B cell (primary cell): Measurements from ENCODE around the gene ANKRD29. TPM values are rescaled to one million over a fixed set of nuclear protein-coding genes. Genes with fewer than 3 reads are reported as not detected.

Experiments
- ATAC-seq: fragments of 200-7000 bp; cut with Tn5 transposase; one replicate; pipeline ENCODE4 v1.10.0; 2021; ENCODE audit warnings: low read depth, mild to moderate bottlenecking, moderate number of reproducible peaks, moderate library complexity
- CTCF ChIA-PET: fragments of 350-600 bp; sonication (Branson Sonifier 250); formaldehyde crosslinking; loops from one replicate; lab custom pipeline; 2021; ENCODE audit warnings: antibody characterized with exemption, inconsistent platforms; lab: Charles Lee
- POLR2A ChIA-PET: fragments of 350-600 bp; sonication (Branson Sonifier 250); formaldehyde crosslinking; loops from one replicate; lab custom pipeline; 2021; ENCODE audit warnings: antibody characterized with exemption; lab: Charles Lee
- DNase-seq: peaks from one replicate; pipeline ENCODE4 v3.0.0; 2013
- H2AFZ ChIP-seq: 2 replicates; pipeline ENCODE4 v1.6.1; 2012; ENCODE audit warnings: mild to moderate bottlenecking, low read depth, low read length; ENCODE audit not compliant: insufficient read depth, poor library complexity, severe bottlenecking
- H3K27ac ChIP-seq, 2 donors: 1 replicate in 1 of 2; 2 replicates in 1 of 2; pipeline ENCODE4 v1.5.1; 2012 to 2013; ENCODE audit warnings: low read length in 2 of 2, mild to moderate bottlenecking in 2 of 2, moderate library complexity in 1 of 2
- H3K27me3 ChIP-seq, 4 experiments: fragments of 200-600 bp in 1 of 4; sonication (generic) in 1 of 4; replicated peaks in 1 of 4; 1 replicate in 2 of 4; 2 replicates in 2 of 4; pipeline versions ENCODE4 v1.6.1 to v1.7.0; 2013 to 2016; ENCODE audit warnings: low read length in 3 of 4, mild to moderate bottlenecking in 2 of 4, mixed read lengths in 1 of 4, moderate library complexity in 1 of 4; ENCODE audit not compliant: insufficient read depth in 4 of 4, control insufficient read depth in 3 of 4; ENCODE audit errors: control extremely low read depth in 1 of 4
- H3K36me3 ChIP-seq, 2 experiments: replicated peaks in 1 of 2; 1 replicate in 1 of 2; 2 replicates in 1 of 2; pipeline versions ENCODE4 v1.6.1 to v1.7.1; 2013; ENCODE audit warnings: low read length in 1 of 2; ENCODE audit not compliant: insufficient read depth in 2 of 2, control insufficient read depth in 1 of 2; ENCODE audit errors: control extremely low read depth in 1 of 2, extremely low read depth in 1 of 2
- H3K4me1 ChIP-seq, 2 donors: fragments of 200-600 bp in 1 of 2; sonication (generic) in 1 of 2; 1 replicate in 1 of 2; 2 replicates in 1 of 2; pipeline versions ENCODE4 v1.5.1 to v1.6.1; 2013 to 2017; ENCODE audit warnings: low read length in 2 of 2; ENCODE audit not compliant: control insufficient read depth in 2 of 2, insufficient read depth in 2 of 2
- H3K4me2 ChIP-seq: replicated peaks from 2 replicates; pipeline ENCODE3; 2012; ENCODE audit warnings: mild to moderate bottlenecking, low read depth, low read length; ENCODE audit not compliant: poor library complexity, severe bottlenecking
- H3K4me3 ChIP-seq, 5 experiments: fragments of 200-600 bp in 1 of 5; sonication (generic) in 1 of 5; 1 replicate in 3 of 5; 2 replicates in 2 of 5; pipeline versions ENCODE4 v1.5.1 to v1.7.0; 2011 to 2016; ENCODE audit warnings: low read length in 4 of 5, mild to moderate bottlenecking in 4 of 5, low read depth in 2 of 5, control low read depth in 1 of 5, moderate library complexity in 1 of 5; ENCODE audit not compliant: insufficient read depth in 1 of 5; ENCODE audit errors: control extremely low read depth in 1 of 5, extremely low read depth in 1 of 5
- H3K79me2 ChIP-seq: fragments of 200-600 bp; sonication (generic); one replicate; pipeline ENCODE4 v1.6.0; 2016; ENCODE audit warnings: low read length; ENCODE audit not compliant: control insufficient read depth, insufficient read depth
- H3K9ac ChIP-seq: fragments of 200-600 bp; sonication (generic); 2 replicates; pipeline ENCODE4 v1.6.1; 2017; ENCODE audit warnings: mild to moderate bottlenecking, low read length, moderate library complexity
- H3K9me3 ChIP-seq, 3 donors: one replicate each; pipeline versions ENCODE4 v1.6.1 to v1.7.1; 2013; ENCODE audit warnings: low read length in 2 of 3; ENCODE audit not compliant: control insufficient read depth in 2 of 3, insufficient read depth in 1 of 3; ENCODE audit errors: control extremely low read depth in 1 of 3
- H4K20me1 ChIP-seq: 2 replicates; pipeline ENCODE4 v1.6.0; 2012; ENCODE audit warnings: mild to moderate bottlenecking, low read length; ENCODE audit not compliant: insufficient read depth, control insufficient read depth, poor library complexity, severe bottlenecking
- H3K27ac Mint-ChIP-seq: one replicate; pipeline ENCODE4 v1.8.0; 2021; ENCODE audit warnings: mixed read lengths
- H3K27me3 Mint-ChIP-seq: one replicate; pipeline ENCODE4 v1.8.0; 2021; ENCODE audit warnings: mixed read lengths
- H3K4me1 Mint-ChIP-seq: one replicate; pipeline ENCODE4 v1.8.0; 2021; ENCODE audit warnings: mixed read lengths
- H3K4me3 Mint-ChIP-seq: one replicate; pipeline ENCODE4 v1.8.0; 2021; ENCODE audit warnings: mixed read lengths
- H3K9me3 Mint-ChIP-seq: one replicate; pipeline ENCODE4 v1.8.0; 2022; ENCODE audit warnings: mixed read lengths; ENCODE audit not compliant: insufficient read depth
- EZH2 ChIP-seq: IDR thresholded peaks from 2 replicates; pipeline ENCODE4 v1.6.1; 2012; ENCODE audit warnings: borderline replicate concordance, low read depth, mild to moderate bottlenecking, moderate library complexity, low read length; ENCODE audit not compliant: insufficient read depth, poor library complexity, severe bottlenecking
- WGBS: methylation state at CpG from one replicate; pipeline ENCODE4 v1.1.5; 2013; ENCODE audit warnings: missing lambda C conversion rate; ENCODE audit not compliant: insufficient coverage; 5-methylcytosine and 5-hydroxymethylcytosine counted together
- intact Hi-C: fragments of 100-400 bp; cut with micrococcal nuclease; formaldehyde crosslinking; loops from one replicate; pipeline ENCODE4 v1.10.0; 2022
- polyA plus RNA-seq: library from polyadenylated mRNA; depleted of rRNA; stranded (reverse); fragments of >200 nt; gene quantifications from 2 replicates; pipeline ENCODE4 v1.2.3, GENCODE V29; 2012
- total RNA-seq, 2 donors: library from RNA; stranded (reverse); fragments of 120-200 nt in 1 of 2; gene quantifications; 1 replicate in 1 of 2; 2 replicates in 1 of 2; pipeline versions ENCODE4 v1.2.3 to v1.2.4, GENCODE V29; 2013 to 2022
- TF ChIP-seq, protein P1 (sequence below): fragments of 200-600 bp; IDR thresholded peaks from one replicate; pipeline ENCODE4 v1.8.0; 2022; ENCODE audit warnings: antibody characterized with exemption, mild to moderate bottlenecking

ANKRD29 gene
- total and polyA plus RNA-seq, 2 donors (not counting 1 experiment from before 2014, with no cell fraction given) = not detected

GRCh38 chr18:23565916-23566547, 96.7 kb downstream of the ANKRD29 start:
- no peaks in the 10 kb centered on the region for H3K27me3 ChIP-seq
- no peaks in the 10 kb centered on the region for H3K27me3 Mint-ChIP-seq
- H3K9me3 Mint-ChIP-seq = no peaks in the 10 kb centered on the region
- H3K79me2 ChIP-seq = no peaks in the 10 kb centered on the region
- no peak overlapping the region for H3K4me3 Mint-ChIP-seq
- H3K9ac ChIP-seq = no peak overlapping the region
- no peaks in the 10 kb centered on the region for H3K4me1 ChIP-seq
- no peak overlapping the region for H3K27ac Mint-ChIP-seq
- POLR2A ChIA-PET = no interaction called here
- no peaks in the 10 kb centered on the region for H3K9me3 ChIP-seq
- H4K20me1 ChIP-seq = no peaks in the 10 kb centered on the region
- TF ChIP-seq, protein P1, sequence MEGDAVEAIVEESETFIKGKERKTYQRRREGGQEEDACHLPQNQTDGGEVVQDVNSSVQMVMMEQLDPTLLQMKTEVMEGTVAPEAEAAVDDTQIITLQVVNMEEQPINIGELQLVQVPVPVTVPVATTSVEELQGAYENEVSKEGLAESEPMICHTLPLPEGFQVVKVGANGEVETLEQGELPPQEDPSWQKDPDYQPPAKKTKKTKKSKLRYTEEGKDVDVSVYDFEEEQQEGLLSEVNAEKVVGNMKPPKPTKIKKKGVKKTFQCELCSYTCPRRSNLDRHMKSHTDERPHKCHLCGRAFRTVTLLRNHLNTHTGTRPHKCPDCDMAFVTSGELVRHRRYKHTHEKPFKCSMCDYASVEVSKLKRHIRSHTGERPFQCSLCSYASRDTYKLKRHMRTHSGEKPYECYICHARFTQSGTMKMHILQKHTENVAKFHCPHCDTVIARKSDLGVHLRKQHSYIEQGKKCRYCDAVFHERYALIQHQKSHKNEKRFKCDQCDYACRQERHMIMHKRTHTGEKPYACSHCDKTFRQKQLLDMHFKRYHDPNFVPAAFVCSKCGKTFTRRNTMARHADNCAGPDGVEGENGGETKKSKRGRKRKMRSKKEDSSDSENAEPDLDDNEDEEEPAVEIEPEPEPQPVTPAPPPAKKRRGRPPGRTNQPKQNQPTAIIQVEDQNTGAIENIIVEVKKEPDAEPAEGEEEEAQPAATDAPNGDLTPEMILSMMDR = no peak
- TF ChIP-seq EZH2 = no peak
- DNase-seq (no peak), ATAC-seq (no peak)
- H2AFZ ChIP-seq = no peak overlapping the region
- peaks cover 0 to 55% of the 10 kb centered on the region in 2 experiments for H3K36me3 ChIP-seq
- no peak overlapping the region for H3K27ac ChIP-seq
- 100% methylated on average over 1 of the region's 3 CpGs for WGBS
- intact Hi-C loops = no loop called here
- H3K4me1 Mint-ChIP-seq = peaks cover 3% of the 10 kb centered on the region
- H3K4me3 ChIP-seq = no peak overlapping the region
- CTCF ChIA-PET = no interaction called here
- H3K4me2 ChIP-seq = no peak overlapping the region

GRCh38 chr18:23563377-23564043, 99.2 kb downstream of the ANKRD29 start:
- Histone ChIP-seq H3K36me3 (peaks cover 0 to 57% of the 10 kb centered on the region in 2 experiments), H4K20me1 (no peaks in the 10 kb centered on the region)
- no peak for DNase-seq

More at GRCh38 chr18:23563377-23564043, 99.2 kb downstream of the ANKRD29 start:
- Mint-ChIP-seq H3K4me1 (peaks cover 3% of the 10 kb centered on the region), H3K27ac (no peak overlapping the region), H3K9me3 (no peaks in the 10 kb centered on the region), H3K4me3 (no peak overlapping the region), H3K27me3 (no peaks in the 10 kb centered on the region)
- CTCF ChIA-PET = no interaction called here
- no peak for TF ChIP-seq EZH2
- TF ChIP-seq, protein P1 = no peak
- Histone ChIP-seq H3K4me3 (no peak overlapping the region), H3K4me1 (no peaks in the 10 kb centered on the region), H2AFZ (no peak overlapping the region), H3K9me3 (no peaks in the 10 kb centered on the region), H3K4me2 (no peak overlapping the region), H3K79me2 (no peaks in the 10 kb centered on the region), H3K9ac (no peak overlapping the region), H3K27me3 (no peaks in the 10 kb centered on the region), H3K27ac (no peak overlapping the region)
- no peak for ATAC-seq
- intact Hi-C loops = no loop called here
- 100% methylated on average over 2 of the region's 2 CpGs for WGBS
- POLR2A ChIA-PET = no interaction called here
